ENCODE results near the gene XPC.

GRCh38 chr3:14208168-14208567, 29.8 kb upstream of the XPC start:
- no peak for TF ChIP-seq POLR2A (IDR thresholded peaks at IDR 0.05)
- no peak for TF ChIP-seq CTCF (IDR thresholded peaks at IDR 0.05)

Data from right lobe of liver (tissue), 4 donors.